HEK293T (cell line): ENCODE data around the gene NXPH2.

ENCODE experiments used
- ELF4 ChIP-seq: fragments of 450-650 bp; IDR thresholded peaks from 2 replicates; pipeline ENCODE4 v1.6.1; 2017; ENCODE audit warnings: antibody characterized with exemption
- ZNF384 ChIP-seq: fragments of 450-650 bp; IDR thresholded peaks from 2 replicates; pipeline ENCODE4 v1.6.1; 2016

DNA sequence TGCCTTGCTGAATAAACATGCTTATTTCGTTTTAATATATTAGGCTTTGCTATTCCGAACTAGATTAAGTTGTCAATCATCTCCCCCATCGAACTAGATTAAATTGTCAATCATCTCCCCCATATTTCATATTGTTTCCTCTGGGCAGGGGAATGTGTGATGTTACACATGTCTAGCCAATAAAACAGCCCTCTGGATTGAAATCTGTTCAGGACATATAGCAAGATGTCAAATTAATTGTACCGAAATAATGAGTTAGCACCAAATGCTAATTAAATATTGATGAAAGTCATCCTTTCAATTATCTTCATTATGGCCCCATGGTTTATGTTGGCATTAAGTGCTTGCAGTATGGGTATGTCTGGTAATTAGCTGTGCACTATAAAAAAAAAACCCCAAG lies 143.1 kb downstream of the NXPH2 start:
- TF ChIP-seq ELF4: no peak
- TF ChIP-seq ZNF384: no peak
